ENCODE results near the gene ADGRF3. TPM values are rescaled to one million over a fixed set of nuclear protein-coding genes. Genes with fewer than 3 reads are reported as not detected.

ADGRF3 gene, protein sequence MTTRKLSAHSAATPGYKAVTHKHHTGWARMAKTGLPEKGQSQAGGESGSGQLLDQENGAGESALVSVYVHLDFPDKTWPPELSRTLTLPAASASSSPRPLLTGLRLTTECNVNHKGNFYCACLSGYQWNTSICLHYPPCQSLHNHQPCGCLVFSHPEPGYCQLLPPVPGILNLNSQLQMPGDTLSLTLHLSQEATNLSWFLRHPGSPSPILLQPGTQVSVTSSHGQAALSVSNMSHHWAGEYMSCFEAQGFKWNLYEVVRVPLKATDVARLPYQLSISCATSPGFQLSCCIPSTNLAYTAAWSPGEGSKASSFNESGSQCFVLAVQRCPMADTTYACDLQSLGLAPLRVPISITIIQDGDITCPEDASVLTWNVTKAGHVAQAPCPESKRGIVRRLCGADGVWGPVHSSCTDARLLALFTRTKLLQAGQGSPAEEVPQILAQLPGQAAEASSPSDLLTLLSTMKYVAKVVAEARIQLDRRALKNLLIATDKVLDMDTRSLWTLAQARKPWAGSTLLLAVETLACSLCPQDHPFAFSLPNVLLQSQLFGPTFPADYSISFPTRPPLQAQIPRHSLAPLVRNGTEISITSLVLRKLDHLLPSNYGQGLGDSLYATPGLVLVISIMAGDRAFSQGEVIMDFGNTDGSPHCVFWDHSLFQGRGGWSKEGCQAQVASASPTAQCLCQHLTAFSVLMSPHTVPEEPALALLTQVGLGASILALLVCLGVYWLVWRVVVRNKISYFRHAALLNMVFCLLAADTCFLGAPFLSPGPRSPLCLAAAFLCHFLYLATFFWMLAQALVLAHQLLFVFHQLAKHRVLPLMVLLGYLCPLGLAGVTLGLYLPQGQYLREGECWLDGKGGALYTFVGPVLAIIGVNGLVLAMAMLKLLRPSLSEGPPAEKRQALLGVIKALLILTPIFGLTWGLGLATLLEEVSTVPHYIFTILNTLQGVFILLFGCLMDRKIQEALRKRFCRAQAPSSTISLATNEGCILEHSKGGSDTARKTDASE
- 0.04 to 0.28 TPM (median 0.13 TPM) in 4 of 5 replicates, not detected in the other for total RNA-seq (2022; extraction: Qiagen RNA extraction)

DNA sequence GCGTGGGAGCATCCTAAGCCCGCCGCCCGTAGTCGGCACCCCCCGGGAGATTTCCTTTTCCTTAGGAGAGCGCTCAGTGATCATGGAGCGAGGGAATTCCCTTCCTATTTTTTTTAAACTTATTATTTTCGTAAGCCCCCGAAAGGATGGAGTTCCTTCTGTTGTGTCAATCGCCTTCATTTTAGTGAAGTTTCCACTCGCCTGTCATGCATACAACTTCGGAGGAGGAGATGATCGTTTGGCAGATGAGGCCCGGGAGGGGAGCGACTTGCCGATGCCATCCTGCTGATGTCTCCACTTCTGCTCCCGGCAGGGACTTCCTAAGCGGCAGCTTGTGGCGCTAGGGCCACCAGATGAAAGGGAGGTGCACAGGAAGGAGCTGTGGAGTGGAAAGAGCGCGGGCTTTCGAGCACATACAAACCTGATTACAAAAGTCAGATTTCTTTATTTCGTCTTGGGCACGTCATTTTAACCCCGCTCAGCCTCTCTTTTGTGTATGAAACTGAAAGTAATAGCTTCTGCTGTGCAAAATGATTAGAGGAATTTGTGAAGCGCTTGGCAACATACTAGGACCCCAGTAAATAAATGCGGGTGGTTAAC, at the start of gene ADGRF3:
ADGRF3 (minus strand) TSS at position 336 of the 600 bp plus-strand sequence. CDS start 555 bp downstream, outside the sequence.

DNA sequence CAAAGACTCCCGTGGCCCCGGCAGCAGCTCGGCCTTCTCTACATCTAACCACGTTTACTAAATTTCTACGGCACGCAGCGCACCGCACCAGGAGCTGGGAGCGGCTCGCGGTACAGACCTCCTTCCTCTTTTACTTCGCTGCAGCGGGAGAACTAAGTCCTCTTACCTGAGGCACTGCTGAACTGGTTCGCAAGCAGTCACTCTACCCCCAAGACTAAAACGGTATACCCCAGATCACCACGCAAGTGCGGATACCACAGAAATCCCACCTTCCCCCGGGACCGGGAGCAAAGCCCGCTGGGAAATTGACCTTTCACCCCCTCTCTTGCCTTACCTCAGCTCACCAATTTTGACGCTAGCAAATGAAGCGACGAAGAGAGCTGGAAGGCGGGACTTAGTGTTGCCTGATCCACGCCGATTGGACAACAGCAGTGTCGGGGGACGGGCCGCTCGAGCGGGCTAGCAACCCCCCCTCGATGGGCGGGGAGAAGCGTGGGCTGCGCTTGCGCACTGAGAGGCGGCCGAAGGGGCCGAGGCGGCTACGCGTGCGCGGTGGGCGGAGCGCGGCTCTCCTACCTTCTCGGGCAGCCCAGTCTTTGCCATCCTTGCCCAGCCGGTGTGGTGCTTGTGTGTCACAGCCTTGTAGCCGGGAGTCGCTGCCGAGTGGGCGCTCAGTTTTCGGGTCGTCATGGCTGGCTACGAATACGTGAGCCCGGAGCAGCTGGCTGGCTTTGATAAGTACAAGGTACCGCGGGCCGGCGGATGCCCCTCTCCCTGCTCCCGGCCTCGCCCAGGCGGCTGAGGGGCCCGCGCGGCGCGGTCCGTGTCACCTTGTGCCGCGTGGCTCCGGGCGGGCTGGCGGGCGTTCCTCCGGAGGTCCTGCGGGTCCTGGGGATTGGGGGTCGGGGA, 790 bp downstream of the ADGRF3 start, which contains the start of gene SELENOI:
SELENOI (plus strand) TSS at position 599 of the 909 bp plus-strand sequence; CDS start at position 689, 90 bp downstream.

Other genes with a start within 250 kb of the ADGRF3 start
- 5.6 to 10.1 TPM (median 6.8 TPM) in 5 replicates for gene GAREM2, start 173.7 kb downstream of the ADGRF3 start, total RNA-seq (2022; extraction: Qiagen RNA extraction)
- 117 to 140 TPM (median 122 TPM) in 5 replicates for gene HADHA, start 102.2 kb downstream of the ADGRF3 start, total RNA-seq (2022; extraction: Qiagen RNA extraction)
- 89.3 to 106 TPM (median 99.7 TPM) in 5 replicates for gene HADHB, start 101.8 kb downstream of the ADGRF3 start, total RNA-seq (2022; extraction: Qiagen RNA extraction)
- 14.3 to 22.3 TPM (median 17.8 TPM) in 5 replicates for gene SELENOI, start 646 bp downstream of the ADGRF3 start, total RNA-seq (2022; extraction: Qiagen RNA extraction)
- 0.16 to 0.46 TPM (median 0.38 TPM) in 5 replicates for gene DRC1, start 55.1 kb upstream of the ADGRF3 start, total RNA-seq (2022; extraction: Qiagen RNA extraction)
- 0.03 to 0.21 TPM (median 0.15 TPM) in 5 replicates for gene OTOF, start 131.3 kb upstream of the ADGRF3 start, total RNA-seq (2022; extraction: Qiagen RNA extraction)